HCT116 (cell line): ENCODE measurements around the gene WDR89.

Source experiments
- CBX3 ChIP-seq: IDR thresholded peaks from 2 replicates; pipeline ENCODE4 v1.6.1; 2012; ENCODE audit warnings: low read depth
- CTCF ChIP-seq, 3 experiments: fragments of 200-600 bp in 1 of 3; sonication (generic) in 1 of 3; IDR thresholded peaks in 2 of 3; conservative IDR thresholded peaks in 1 of 3; 2 replicates each; pipeline ENCODE4 v1.5.1; 2012 to 2017; ENCODE audit warnings: low read depth in 2 of 3, low read length in 2 of 3, antibody characterized with exemption in 1 of 3, borderline replicate concordance in 1 of 3, control low read depth in 1 of 3, mild to moderate bottlenecking in 1 of 3, mixed read lengths in 1 of 3, mixed run types in 1 of 3, moderate library complexity in 1 of 3; ENCODE audit not compliant: insufficient read depth in 1 of 3
- EZH2 ChIP-seq: fragments of 200-600 bp; sonication (generic); IDR thresholded peaks from 2 replicates; pipeline ENCODE4 v1.6.1; 2017; ENCODE audit warnings: antibody characterized with exemption, mixed run types
- JUND ChIP-seq: IDR thresholded peaks from 2 replicates; pipeline ENCODE4 v1.6.1; 2012
- MAX ChIP-seq: IDR thresholded peaks from 2 replicates; pipeline ENCODE4 v1.6.1; 2012
- POLR2A ChIP-seq: IDR thresholded peaks from 2 replicates; pipeline ENCODE4 v1.7.0; 2011; ENCODE audit warnings: borderline replicate concordance; ENCODE audit not compliant: insufficient read depth, insufficient read length; ENCODE audit errors: extremely low read depth
- POLR2AphosphoS5 ChIP-seq: IDR thresholded peaks from 2 replicates; pipeline ENCODE4 v1.6.1; 2011; ENCODE audit warnings: mild to moderate bottlenecking, low read depth, low read length, moderate library complexity
- SP1 ChIP-seq: IDR thresholded peaks from 2 replicates; pipeline ENCODE4 v1.6.1; 2012; ENCODE audit warnings: low read depth
- SRF ChIP-seq: IDR thresholded peaks from 2 replicates; pipeline ENCODE4 v1.6.1; 2012; ENCODE audit warnings: low read depth

- TF ChIP-seq EZH2, result no peak
- TF ChIP-seq SP1, result no peak
- TF ChIP-seq MAX, result no peak
- no peak for TF ChIP-seq CTCF (IDR thresholded peaks at IDR 0.05 in 2 of 3, conservative IDR thresholded peaks at IDR 0.05 in 1 of 3; ENCODE audit: borderline replicate concordance in 1 of 3, insufficient read depth in 1 of 3, low read depth in 2 of 3, low read length in 2 of 3)
- TF ChIP-seq POLR2AphosphoS5, result no peak
- TF ChIP-seq CBX3, result no peak
- TF ChIP-seq POLR2A, result no peak
- no peak for TF ChIP-seq JUND
- TF ChIP-seq SRF, result no peak
Measured at GRCh38 chr14:63581491-63581890, 60.2 kb downstream of the WDR89 start.
